ENCODE data around the gene AOC3. TPM values are rescaled to one million over a fixed set of nuclear protein-coding genes. Genes with fewer than 3 reads are reported as not detected.
A peak's percentile ranks its signal among the peaks of the same experiment; 100 is the strongest.

AOC3 gene
- polyA plus RNA-seq, 3 donors = 0.85 TPM; not detected in 2

DNA sequence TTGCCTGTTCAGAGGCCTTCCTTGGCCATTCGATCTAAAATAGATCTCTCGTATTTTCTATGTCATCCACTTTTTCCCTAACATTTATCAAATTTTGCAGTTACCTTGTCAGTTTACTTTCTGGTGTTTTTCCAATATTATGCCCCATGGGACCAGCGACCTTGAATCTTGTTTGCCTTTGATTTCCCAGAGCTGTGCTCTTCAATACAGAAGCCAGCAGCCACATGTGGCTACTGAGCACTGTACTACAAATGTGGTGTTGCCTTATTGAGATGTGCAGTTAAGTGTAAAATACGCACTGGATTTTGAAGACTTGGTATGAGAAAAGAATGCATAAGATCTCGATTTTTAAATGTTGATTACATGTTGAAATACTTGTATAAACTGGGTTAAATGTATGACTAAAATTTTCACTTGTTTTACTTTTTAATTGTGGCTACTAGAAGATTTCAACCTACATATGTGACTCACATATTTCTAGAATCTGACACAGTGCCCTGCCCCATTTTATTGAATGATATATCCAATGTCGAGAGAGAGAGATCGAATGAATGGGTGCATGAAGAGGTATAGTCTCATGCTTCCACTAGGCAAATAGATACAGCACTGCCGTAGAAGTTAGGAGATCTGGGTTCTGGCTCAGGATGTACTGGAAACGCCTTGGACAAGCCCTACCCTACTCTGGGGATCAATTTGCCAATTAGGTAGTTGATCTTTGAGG lies 18.6 kb upstream of the AOC3 start:
- Mint-ChIP-seq H3K36me3 (peaks cover 13 to 15% of the 10 kb centered on the region in 2 donors), H3K27me3 (ENCODE audit: low read depth in 3 of 3) (peaks cover 10% of the 10 kb centered on the region in 3 donors), H3K9me3 (peaks cover 0 to 2% (median 0%) of the 10 kb centered on the region in 7 donors), H3K27ac (peak overlapping the region; percentile 94 to 99 (median 97)), H3K4me3 (peak overlapping the region; percentile 95 to 96), H3K4me1 (peaks cover 24% of the 10 kb centered on the region)
- Histone ChIP-seq H3K79me2 (ENCODE audit: insufficient read depth, low read length) (peaks cover 30% of the 10 kb centered on the region), H3K27ac (ENCODE audit: low read depth in 1 of 2, low read length in 2 of 2) (peak overlapping the region; percentile 82 to 94), H4K20me1 (ENCODE audit: insufficient read depth, low read length) (peaks cover 7% of the 10 kb centered on the region), H3K9ac (ENCODE audit: insufficient read depth, low read length, poor library complexity, severe bottlenecking) (peak overlapping the region; percentile 94), H3K4me1 (ENCODE audit: control insufficient read depth in 1 of 2, insufficient read depth in 2 of 2, low read length in 2 of 2) (peaks cover 24 to 32% of the 10 kb centered on the region in 2 donors), H3K36me3 (replicated peaks in 1 of 2; ENCODE audit: control insufficient read depth in 1 of 2, insufficient read depth in 2 of 2, low read length in 2 of 2) (peaks cover 11 to 17% of the 10 kb centered on the region in 2 donors), H3K27me3 (ENCODE audit: control insufficient read depth in 2 of 2, insufficient read depth in 2 of 2, low read length in 2 of 2) (no peaks in the 10 kb centered on the region), H2AFZ (ENCODE audit: insufficient read depth, low read depth, low read length, poor library complexity, severe bottlenecking) (peak overlapping the region; percentile 90), H3K9me3 (replicated peaks in 1 of 2; ENCODE audit: control insufficient read depth in 1 of 2, insufficient read depth in 1 of 2, low read length in 2 of 2) (no peaks in the 10 kb centered on the region), H3K4me3 (replicated peaks in 1 of 3; ENCODE audit: low read depth in 2 of 3, low read length in 3 of 3) (peak overlapping the region; percentile 51 to 91 (median 84)), H3K4me2 (replicated peaks; ENCODE audit: extremely low read depth, low read length, poor library complexity, severe bottlenecking) (peak overlapping the region; percentile 88)
- no peak for DNase-seq
- WGBS (ENCODE audit: insufficient coverage) = 66% methylated on average over 5 of the region's 9 CpGs
- TF ChIP-seq CTCF (IDR thresholded peaks at IDR 0.05) = no peak
- intact Hi-C loops (cut with micrococcal nuclease) = loop anchor here in 1 of 2 donors (5.0 kb wide), 1 partner anchor 340 kb away; the partner anchor contains the start of gene NBR1

GRCh38 chr17:42832934-42833766 lies 17.8 kb upstream of the AOC3 start, which contains the start of gene PSME3:
PSME3 (plus strand) TSS chr17:42833397; CDS start chr17:42833632, 235 bp downstream.
- intact Hi-C loops (cut with micrococcal nuclease) = loop anchor here in 1 of 2 donors (5.0 kb wide), 1 partner anchor 339 kb away; the partner anchor contains the start of gene NBR1
- Mint-ChIP-seq H3K4me1 (peaks cover 24% of the 10 kb centered on the region), H3K27ac (peak within 1 kb of the TSS; percentile 94 to 99 (median 97)), H3K9me3 (peaks cover 0 to 2% (median 0%) of the 10 kb centered on the region in 7 donors), H3K27me3 (ENCODE audit: low read depth in 3 of 3) (peaks cover 5 to 8% (median 6%) of the 10 kb centered on the region in 3 donors), H3K36me3 (peaks cover 21 to 23% of the 10 kb centered on the region in 2 donors), H3K4me3 (peak within 1 kb of the TSS; percentile 95 to 96)
- H3K27me3 ChIP-seq (ENCODE audit: control insufficient read depth in 2 of 2, insufficient read depth in 2 of 2, low read length in 2 of 2) = no peaks in the 10 kb centered on the region
- no peaks in the 10 kb centered on the region for H3K9me3 ChIP-seq (replicated peaks in 1 of 2; ENCODE audit: control insufficient read depth in 1 of 2, insufficient read depth in 1 of 2, low read length in 2 of 2)
- H3K4me1 ChIP-seq (ENCODE audit: control insufficient read depth in 1 of 2, insufficient read depth in 2 of 2, low read length in 2 of 2) = peaks cover 24 to 32% of the 10 kb centered on the region in 2 donors
- H3K36me3 ChIP-seq (replicated peaks in 1 of 2; ENCODE audit: control insufficient read depth in 1 of 2, insufficient read depth in 2 of 2, low read length in 2 of 2) = peaks cover 18 to 25% of the 10 kb centered on the region in 2 donors
- H3K4me2 ChIP-seq (replicated peaks; ENCODE audit: extremely low read depth, low read length, poor library complexity, severe bottlenecking) = peak within 1 kb of the TSS; percentile 88
- H4K20me1 ChIP-seq (ENCODE audit: insufficient read depth, low read length) = peaks cover 9% of the 10 kb centered on the region
- peak within 1 kb of the TSS; percentile 94 for H3K9ac ChIP-seq (ENCODE audit: insufficient read depth, low read length, poor library complexity, severe bottlenecking)
- peaks cover 30% of the 10 kb centered on the region for H3K79me2 ChIP-seq (ENCODE audit: insufficient read depth, low read length)
- peak; percentile 86 to 93 (median 90) for DNase-seq
- H3K4me3 ChIP-seq (replicated peaks in 1 of 3; ENCODE audit: low read depth in 2 of 3, low read length in 3 of 3) = peak within 1 kb of the TSS; percentile 51 to 91 (median 84)
- H2AFZ ChIP-seq (ENCODE audit: insufficient read depth, low read depth, low read length, poor library complexity, severe bottlenecking) = peak within 1 kb of the TSS; percentile 90
- peak within 1 kb of the TSS; percentile 82 to 94 for H3K27ac ChIP-seq (ENCODE audit: low read depth in 1 of 2, low read length in 2 of 2)
- WGBS (ENCODE audit: insufficient coverage) = under 1% methylated on average over 69 of the region's 71 CpGs
- TF ChIP-seq CTCF (IDR thresholded peaks at IDR 0.05) = no peak

All from CD14-positive monocyte (primary cell).